Nephron progenitor cell (in vitro differentiated cells): ENCODE results near the gene GPSM1.
A peak's percentile ranks its signal among the peaks of the same experiment; 100 is the strongest.

Experiments
- DNase-seq: peaks from one replicate; pipeline ENCODE4 v3.0.0; 2021
- H3K27ac Mint-ChIP-seq: 2 replicates; pipeline ENCODE4 v1.8.0; 2021; ENCODE audit warnings: mild to moderate bottlenecking, moderate library complexity, mixed read lengths
- H3K27me3 Mint-ChIP-seq: 2 replicates; pipeline ENCODE4 v1.8.0; 2021; ENCODE audit warnings: mild to moderate bottlenecking, low read depth, mixed read lengths; ENCODE audit not compliant: poor library complexity
- H3K36me3 Mint-ChIP-seq: 2 replicates; pipeline ENCODE4 v1.8.0; 2021; ENCODE audit warnings: low read depth, mixed read lengths
- H3K4me1 Mint-ChIP-seq: 2 replicates; pipeline ENCODE4 v1.8.0; 2021; ENCODE audit warnings: mixed read lengths
- H3K4me3 Mint-ChIP-seq: 2 replicates; pipeline ENCODE4 v1.8.0; 2021; ENCODE audit warnings: mild to moderate bottlenecking, moderate library complexity, mixed read lengths
- H3K9me3 Mint-ChIP-seq: 2 replicates; pipeline ENCODE4 v1.8.0; 2021; ENCODE audit warnings: mild to moderate bottlenecking, moderate library complexity, mixed read lengths
- CTCF ChIP-seq: fragments of 200-600 bp; sonication (generic); IDR thresholded peaks from 2 replicates; pipeline ENCODE4 v1.5.0; 2021; ENCODE audit warnings: antibody characterized with exemption

GPSM1 gene

DNA sequence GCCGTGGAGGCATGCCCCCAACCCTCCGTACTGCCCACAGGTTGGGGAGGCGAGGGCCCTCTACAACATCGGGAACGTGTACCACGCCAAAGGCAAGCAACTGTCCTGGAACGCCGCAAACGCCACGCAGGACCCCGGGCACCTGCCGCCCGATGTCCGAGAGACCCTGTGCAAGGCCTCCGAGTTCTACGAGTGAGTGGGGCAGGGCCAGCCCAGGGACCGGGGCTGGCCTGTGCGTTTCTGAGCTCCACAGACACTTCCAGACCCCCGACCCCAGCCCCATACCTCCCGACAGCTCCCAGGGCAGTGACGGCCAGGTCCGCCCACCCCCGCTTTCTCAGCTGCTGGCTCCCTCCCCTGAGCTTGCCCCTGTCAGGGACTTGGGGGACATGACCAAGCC lies 9.5 kb downstream of the GPSM1 start:
- Mint-ChIP-seq H3K27ac (no peak overlapping the region), H3K36me3 (no peaks in the 10 kb centered on the region), H3K4me3 (no peak overlapping the region), H3K4me1 (peaks cover 11% of the 10 kb centered on the region), H3K27me3 (no peaks in the 10 kb centered on the region), H3K9me3 (no peaks in the 10 kb centered on the region)
- no peak for TF ChIP-seq CTCF
- no peak for DNase-seq

DNA sequence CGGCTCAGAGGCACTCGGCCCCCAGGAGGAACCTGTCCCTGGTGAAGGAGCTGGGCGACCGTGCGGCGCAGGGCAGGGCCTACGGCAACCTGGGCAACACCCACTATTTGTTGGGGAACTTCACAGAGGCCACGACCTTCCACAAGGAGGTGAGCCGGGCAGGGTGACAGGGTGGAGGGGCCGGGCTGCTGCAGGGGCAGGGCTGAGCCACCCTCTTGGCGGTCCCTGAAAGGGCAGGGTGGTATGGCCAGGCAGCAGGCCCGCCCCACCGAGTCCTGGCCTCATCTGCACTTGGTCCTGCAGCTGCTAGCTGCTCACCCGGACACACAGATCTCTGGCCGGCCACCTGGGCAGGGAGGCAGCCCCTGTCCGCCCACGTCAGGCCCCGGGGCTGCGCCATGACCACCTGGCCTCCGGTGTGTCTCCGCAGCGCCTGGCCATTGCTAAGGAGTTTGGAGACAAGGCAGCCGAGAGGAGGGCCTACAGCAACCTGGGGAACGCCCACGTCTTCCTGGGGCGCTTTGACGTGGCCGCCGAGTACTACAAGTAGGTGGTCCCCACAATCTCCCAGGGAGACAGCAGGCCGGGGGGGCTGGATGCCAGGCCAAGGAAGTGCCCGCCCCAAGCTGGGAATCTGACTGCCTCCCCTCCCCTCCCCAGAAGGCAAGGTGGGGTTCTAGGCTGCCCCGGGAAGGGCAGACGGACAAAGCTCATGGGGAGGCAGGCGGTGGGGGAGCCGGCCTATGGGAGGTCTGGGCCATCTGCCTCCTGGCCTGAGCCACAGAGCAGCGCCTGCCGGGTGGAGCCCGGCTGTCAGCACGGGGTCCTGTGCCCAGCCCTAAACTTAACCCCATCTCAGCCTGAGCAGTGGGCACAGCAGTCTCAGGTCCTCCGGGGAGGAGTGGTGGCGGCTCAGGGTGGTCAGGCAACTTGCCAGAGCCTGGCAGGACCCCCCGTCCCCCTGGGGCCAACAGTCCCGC lies 10.4 kb downstream of the GPSM1 start:
- TF ChIP-seq CTCF: no peak
- H3K9me3 Mint-ChIP-seq: no peaks in the 10 kb centered on the region
- no peak for DNase-seq
- no peaks in the 10 kb centered on the region for H3K36me3 Mint-ChIP-seq
- no peaks in the 10 kb centered on the region for H3K27me3 Mint-ChIP-seq
- H3K4me3 Mint-ChIP-seq: no peak overlapping the region
- no peak overlapping the region for H3K27ac Mint-ChIP-seq
- H3K4me1 Mint-ChIP-seq: peaks cover 14% of the 10 kb centered on the region

DNA sequence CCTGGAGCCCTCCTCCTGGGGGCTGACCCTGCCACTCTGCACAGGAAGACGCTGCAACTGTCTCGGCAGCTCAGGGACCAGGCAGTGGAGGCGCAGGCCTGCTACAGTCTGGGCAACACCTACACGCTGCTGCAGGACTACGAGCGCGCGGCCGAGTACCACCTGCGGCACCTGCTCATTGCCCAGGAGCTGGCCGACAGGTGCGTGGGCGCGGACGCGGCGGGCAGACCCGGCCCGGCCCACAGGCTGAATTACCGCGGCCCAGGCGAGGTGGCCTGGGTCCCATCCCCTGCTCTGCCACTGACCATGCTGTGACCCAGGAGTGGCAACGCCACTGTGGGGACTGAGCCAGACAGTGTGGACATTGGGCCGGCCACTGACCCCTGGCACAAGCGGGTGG lies 11.2 kb downstream of the GPSM1 start:
- Mint-ChIP-seq H3K27ac (no peak overlapping the region), H3K4me3 (no peak overlapping the region), H3K9me3 (no peaks in the 10 kb centered on the region), H3K4me1 (peaks cover 18% of the 10 kb centered on the region), H3K27me3 (no peaks in the 10 kb centered on the region), H3K36me3 (no peaks in the 10 kb centered on the region)
- no peak for DNase-seq
- TF ChIP-seq CTCF: no peak

DNA sequence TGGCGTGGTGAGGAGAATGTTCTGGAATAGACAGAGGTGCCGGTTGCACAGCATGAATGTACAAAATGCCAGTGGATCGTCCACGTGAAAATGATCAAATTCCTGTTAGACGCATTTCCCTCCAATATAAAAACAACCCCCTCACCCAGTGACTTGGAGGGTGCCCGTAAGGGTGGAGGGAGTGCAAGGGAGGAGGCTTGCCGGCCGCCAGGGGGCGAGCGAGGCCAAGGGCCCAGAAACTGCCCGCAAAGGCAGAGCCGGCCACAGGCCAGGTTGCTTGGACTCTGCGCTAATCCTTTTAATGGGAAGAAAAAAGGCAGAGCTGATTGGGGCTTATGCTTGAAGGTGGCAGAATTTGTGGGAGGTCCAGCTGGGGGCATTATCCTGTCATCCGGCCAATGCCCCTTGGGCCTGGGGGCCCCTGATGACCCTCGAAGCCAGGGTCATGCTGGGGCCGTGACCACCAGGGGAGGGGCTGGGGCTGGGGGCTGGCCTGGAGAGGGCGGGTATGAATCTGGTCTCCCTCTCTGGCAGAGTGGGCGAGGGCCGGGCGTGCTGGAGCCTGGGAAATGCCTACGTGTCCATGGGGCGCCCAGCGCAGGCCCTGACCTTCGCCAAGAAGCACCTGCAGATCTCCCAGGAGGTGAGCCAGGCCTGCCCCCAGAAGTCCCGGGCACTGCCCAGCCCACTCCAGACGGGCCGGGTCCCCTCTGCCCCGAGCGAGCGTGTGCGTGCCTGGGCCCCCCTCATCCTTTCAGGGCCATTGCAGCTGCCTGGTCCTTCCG lies 12.0 kb downstream of the GPSM1 start:
- H3K4me3 Mint-ChIP-seq: no peak overlapping the region
- DNase-seq: peak; percentile 84
- no peak overlapping the region for H3K27ac Mint-ChIP-seq
- peaks cover 22% of the 10 kb centered on the region for H3K4me1 Mint-ChIP-seq
- H3K27me3 Mint-ChIP-seq: no peaks in the 10 kb centered on the region
- H3K9me3 Mint-ChIP-seq: no peaks in the 10 kb centered on the region
- peak; percentile 97 for TF ChIP-seq CTCF
- no peaks in the 10 kb centered on the region for H3K36me3 Mint-ChIP-seq

DNA sequence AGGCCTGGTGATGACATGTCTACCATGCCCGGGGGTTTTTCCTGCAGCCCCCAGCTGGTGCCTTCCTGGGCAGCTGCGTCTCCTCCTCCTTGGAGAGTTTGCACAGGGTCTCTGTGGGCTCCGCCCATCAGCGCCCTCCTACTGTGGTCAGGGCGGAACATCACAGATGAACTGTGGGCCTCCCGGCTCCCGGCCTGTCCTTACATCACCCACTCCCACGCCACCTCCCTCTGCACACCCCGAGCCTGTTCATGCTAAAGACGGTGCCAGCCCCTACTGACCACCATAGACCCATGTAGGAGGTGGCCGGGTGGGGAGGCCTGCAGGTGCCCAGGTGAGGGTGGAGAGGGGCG lies 12.6 kb downstream of the GPSM1 start:
- Mint-ChIP-seq H3K27me3 (no peaks in the 10 kb centered on the region), H3K4me1 (peaks cover 27% of the 10 kb centered on the region), H3K9me3 (no peaks in the 10 kb centered on the region), H3K4me3 (no peak overlapping the region), H3K27ac (no peak overlapping the region), H3K36me3 (no peaks in the 10 kb centered on the region)
- DNase-seq: no peak
- no peak for TF ChIP-seq CTCF
